HG02840 (cell line): ENCODE results near the gene OR1B1.
"Not testable (repeated sequence)": the region's sequence is repeated elsewhere in the genome, so short reads cannot be mapped to it uniquely, and the experiment has no call there.

Experiments
- ATAC-seq: cut with Tn5 transposase; IDR thresholded peaks from one replicate; pipeline ENCODE4 v1.9.1; 2021; ENCODE audit warnings: mild to moderate bottlenecking, moderate library complexity, moderate number of reproducible peaks; ENCODE audit not compliant: unreplicated experiment, low FRiP score

OR1B1 gene

GRCh38 chr9:122657527-122657926 lies at the start of gene OR1B1:
TSS of gene OR1B1 (minus strand) at chr9:122657627.
- ATAC-seq = no peak

GRCh38 chr9:122695696-122696095 lies 38.3 kb upstream of the OR1B1 start:
- no peak for ATAC-seq

GRCh38 chr9:122684851-122685250 lies 27.4 kb upstream of the OR1B1 start:
- ATAC-seq = no peak

GRCh38 chr9:122672481-122672880 lies 15.1 kb upstream of the OR1B1 start:
- ATAC-seq = no peak

- no peak for ATAC-seq
These were observed 4.0 kb upstream of the OR1B1 start, which contains the start of gene OR1L1 for GRCh38 chr9:122661416-122661815. TSS of gene OR1L1 (plus strand) at chr9:122661716. CDS start at chr9:122661716, 0 bp downstream.

- no peak for ATAC-seq
These were observed 1.0 kb downstream of the OR1B1 start for GRCh38 chr9:122656378-122656777.

- no peak for ATAC-seq
These were observed 15.2 kb downstream of the OR1B1 start for GRCh38 chr9:122642226-122642625.

- ATAC-seq = no peak
These were observed 37.4 kb downstream of the OR1B1 start for GRCh38 chr9:122619996-122620395.

- ATAC-seq = no peak
These were observed 43.1 kb downstream of the OR1B1 start, which contains the start of gene OR1Q1 for GRCh38 chr9:122614362-122614761. TSS of gene OR1Q1 (plus strand) at chr9:122614738. CDS start at chr9:122614738, 0 bp downstream.

- no peak for ATAC-seq
These were observed 47.6 kb downstream of the OR1B1 start for GRCh38 chr9:122609804-122610203.

GRCh38 chr9:122606587-122606986 lies 50.8 kb downstream of the OR1B1 start:
- ATAC-seq = no peak

- ATAC-seq = no peak
These were observed 51.7 kb downstream of the OR1B1 start for GRCh38 chr9:122605691-122606090.

- not testable (repeated sequence) for ATAC-seq
These were observed 74.1 kb downstream of the OR1B1 start, which contains the start of gene OR1L8 for GRCh38 chr9:122583284-122583683. TSS of gene OR1L8 (minus strand) at chr9:122583384. CDS start at chr9:122568477, 14,907 bp downstream.

GRCh38 chr9:122580360-122580759 lies 77.1 kb downstream of the OR1B1 start:
- ATAC-seq = no peak

GRCh38 chr9:122579874-122580273 lies 77.6 kb downstream of the OR1B1 start:
- ATAC-seq = no peak
